Astrocyte (in vitro differentiated cells and primary cell): ENCODE measurements around the gene ABTB2.

Source experiments
- CTCF ChIP-seq: IDR thresholded peaks from 2 replicates; pipeline ENCODE4 v1.5.1; 2011; ENCODE audit warnings: low read depth, mild to moderate bottlenecking, inconsistent platforms, low read length, moderate library complexity; ENCODE audit not compliant: insufficient read depth
- EZH2 ChIP-seq: IDR thresholded peaks from 2 replicates; pipeline ENCODE4 v1.6.1; 2012; ENCODE audit warnings: mild to moderate bottlenecking, low read length, inconsistent platforms; ENCODE audit not compliant: insufficient read depth

- TF ChIP-seq CTCF (no peak), EZH2 (no peak)
Measured at GRCh38 chr11:34284811-34285481, 72.9 kb downstream of the ABTB2 start.
